B cell (primary cell): ENCODE data around the gene PAIP1. TPM values are rescaled to one million over a fixed set of nuclear protein-coding genes. Genes with fewer than 3 reads are reported as not detected.

Experiments
- ATAC-seq: fragments of 200-7000 bp; cut with Tn5 transposase; one replicate; pipeline ENCODE4 v1.10.0; 2021; ENCODE audit warnings: low read depth, mild to moderate bottlenecking, moderate number of reproducible peaks, moderate library complexity
- CTCF ChIA-PET: fragments of 350-600 bp; sonication (Branson Sonifier 250); formaldehyde crosslinking; loops from one replicate; lab custom pipeline; 2021; ENCODE audit warnings: antibody characterized with exemption, inconsistent platforms; lab: Charles Lee
- POLR2A ChIA-PET: fragments of 350-600 bp; sonication (Branson Sonifier 250); formaldehyde crosslinking; loops from one replicate; lab custom pipeline; 2021; ENCODE audit warnings: antibody characterized with exemption; lab: Charles Lee
- DNase-seq: peaks from one replicate; pipeline ENCODE4 v3.0.0; 2013
- H2AFZ ChIP-seq: 2 replicates; pipeline ENCODE4 v1.6.1; 2012; ENCODE audit warnings: mild to moderate bottlenecking, low read depth, low read length; ENCODE audit not compliant: insufficient read depth, poor library complexity, severe bottlenecking
- H3K27ac ChIP-seq, 2 donors: 1 replicate in 1 of 2; 2 replicates in 1 of 2; pipeline ENCODE4 v1.5.1; 2012 to 2013; ENCODE audit warnings: low read length in 2 of 2, mild to moderate bottlenecking in 2 of 2, moderate library complexity in 1 of 2
- H3K27me3 ChIP-seq, 4 experiments: fragments of 200-600 bp in 1 of 4; sonication (generic) in 1 of 4; replicated peaks in 1 of 4; 1 replicate in 2 of 4; 2 replicates in 2 of 4; pipeline versions ENCODE4 v1.6.1 to v1.7.0; 2013 to 2016; ENCODE audit warnings: low read length in 3 of 4, mild to moderate bottlenecking in 2 of 4, mixed read lengths in 1 of 4, moderate library complexity in 1 of 4; ENCODE audit not compliant: insufficient read depth in 4 of 4, control insufficient read depth in 3 of 4; ENCODE audit errors: control extremely low read depth in 1 of 4
- H3K36me3 ChIP-seq, 2 experiments: replicated peaks in 1 of 2; 1 replicate in 1 of 2; 2 replicates in 1 of 2; pipeline versions ENCODE4 v1.6.1 to v1.7.1; 2013; ENCODE audit warnings: low read length in 1 of 2; ENCODE audit not compliant: insufficient read depth in 2 of 2, control insufficient read depth in 1 of 2; ENCODE audit errors: control extremely low read depth in 1 of 2, extremely low read depth in 1 of 2
- H3K4me1 ChIP-seq, 2 donors: fragments of 200-600 bp in 1 of 2; sonication (generic) in 1 of 2; 1 replicate in 1 of 2; 2 replicates in 1 of 2; pipeline versions ENCODE4 v1.5.1 to v1.6.1; 2013 to 2017; ENCODE audit warnings: low read length in 2 of 2; ENCODE audit not compliant: control insufficient read depth in 2 of 2, insufficient read depth in 2 of 2
- H3K4me2 ChIP-seq: replicated peaks from 2 replicates; pipeline ENCODE3; 2012; ENCODE audit warnings: mild to moderate bottlenecking, low read depth, low read length; ENCODE audit not compliant: poor library complexity, severe bottlenecking
- H3K4me3 ChIP-seq, 5 experiments: fragments of 200-600 bp in 1 of 5; sonication (generic) in 1 of 5; 1 replicate in 3 of 5; 2 replicates in 2 of 5; pipeline versions ENCODE4 v1.5.1 to v1.7.0; 2011 to 2016; ENCODE audit warnings: low read length in 4 of 5, mild to moderate bottlenecking in 4 of 5, low read depth in 2 of 5, control low read depth in 1 of 5, moderate library complexity in 1 of 5; ENCODE audit not compliant: insufficient read depth in 1 of 5; ENCODE audit errors: control extremely low read depth in 1 of 5, extremely low read depth in 1 of 5
- H3K79me2 ChIP-seq: fragments of 200-600 bp; sonication (generic); one replicate; pipeline ENCODE4 v1.6.0; 2016; ENCODE audit warnings: low read length; ENCODE audit not compliant: control insufficient read depth, insufficient read depth
- H3K9ac ChIP-seq: fragments of 200-600 bp; sonication (generic); 2 replicates; pipeline ENCODE4 v1.6.1; 2017; ENCODE audit warnings: mild to moderate bottlenecking, low read length, moderate library complexity
- H3K9me3 ChIP-seq, 3 donors: one replicate each; pipeline versions ENCODE4 v1.6.1 to v1.7.1; 2013; ENCODE audit warnings: low read length in 2 of 3; ENCODE audit not compliant: control insufficient read depth in 2 of 3, insufficient read depth in 1 of 3; ENCODE audit errors: control extremely low read depth in 1 of 3
- H4K20me1 ChIP-seq: 2 replicates; pipeline ENCODE4 v1.6.0; 2012; ENCODE audit warnings: mild to moderate bottlenecking, low read length; ENCODE audit not compliant: insufficient read depth, control insufficient read depth, poor library complexity, severe bottlenecking
- H3K27ac Mint-ChIP-seq: one replicate; pipeline ENCODE4 v1.8.0; 2021; ENCODE audit warnings: mixed read lengths
- H3K27me3 Mint-ChIP-seq: one replicate; pipeline ENCODE4 v1.8.0; 2021; ENCODE audit warnings: mixed read lengths
- H3K4me1 Mint-ChIP-seq: one replicate; pipeline ENCODE4 v1.8.0; 2021; ENCODE audit warnings: mixed read lengths
- H3K4me3 Mint-ChIP-seq: one replicate; pipeline ENCODE4 v1.8.0; 2021; ENCODE audit warnings: mixed read lengths
- H3K9me3 Mint-ChIP-seq: one replicate; pipeline ENCODE4 v1.8.0; 2022; ENCODE audit warnings: mixed read lengths; ENCODE audit not compliant: insufficient read depth
- CTCF ChIP-seq: fragments of 200-600 bp; IDR thresholded peaks from one replicate; pipeline ENCODE4 v1.8.0; 2022; ENCODE audit warnings: antibody characterized with exemption, mild to moderate bottlenecking
- EZH2 ChIP-seq: IDR thresholded peaks from 2 replicates; pipeline ENCODE4 v1.6.1; 2012; ENCODE audit warnings: borderline replicate concordance, low read depth, mild to moderate bottlenecking, moderate library complexity, low read length; ENCODE audit not compliant: insufficient read depth, poor library complexity, severe bottlenecking
- intact Hi-C: fragments of 100-400 bp; cut with micrococcal nuclease; formaldehyde crosslinking; loops from one replicate; pipeline ENCODE4 v1.10.0; 2022
- polyA plus RNA-seq: library from polyadenylated mRNA; depleted of rRNA; stranded (reverse); fragments of >200 nt; gene quantifications from 2 replicates; pipeline ENCODE4 v1.2.3, GENCODE V29; 2012
- total RNA-seq, 2 donors: library from RNA; stranded (reverse); fragments of 120-200 nt in 1 of 2; gene quantifications; 1 replicate in 1 of 2; 2 replicates in 1 of 2; pipeline versions ENCODE4 v1.2.3 to v1.2.4, GENCODE V29; 2013 to 2022

PAIP1 gene
- total and polyA plus RNA-seq, 2 donors (not counting 1 experiment from before 2014, with no cell fraction given) = 23.0 to 31.8 TPM

GRCh38 chr5:43592363-43592762 lies 35.5 kb upstream of the PAIP1 start:
- TF ChIP-seq CTCF (no peak), EZH2 (no peak)
- Histone ChIP-seq H3K9ac (no peak overlapping the region), H3K27me3 (no peaks in the 10 kb centered on the region), H3K4me2 (no peak overlapping the region), H2AFZ (no peak overlapping the region), H3K36me3 (no peaks in the 10 kb centered on the region), H3K79me2 (peaks cover 8% of the 10 kb centered on the region), H3K4me1 (no peaks in the 10 kb centered on the region), H3K4me3 (no peak overlapping the region), H4K20me1 (no peaks in the 10 kb centered on the region), H3K9me3 (no peaks in the 10 kb centered on the region), H3K27ac (no peak overlapping the region)
- H3K4me3 Mint-ChIP-seq = no peak overlapping the region
- H3K27me3 Mint-ChIP-seq = no peaks in the 10 kb centered on the region
- POLR2A ChIA-PET = no interaction called here
- intact Hi-C loops = no loop called here
- no peaks in the 10 kb centered on the region for H3K9me3 Mint-ChIP-seq
- CTCF ChIA-PET = no interaction called here
- H3K4me1 Mint-ChIP-seq = no peaks in the 10 kb centered on the region
- H3K27ac Mint-ChIP-seq = no peak overlapping the region
- ATAC-seq (no peak), DNase-seq (no peak)

- no peak overlapping the region for H3K4me3 Mint-ChIP-seq
- H3K36me3 ChIP-seq = no peaks in the 10 kb centered on the region
- ATAC-seq (no peak), DNase-seq (no peak)
- no peak overlapping the region for H3K27ac Mint-ChIP-seq
- H3K4me1 ChIP-seq = no peaks in the 10 kb centered on the region
- no peaks in the 10 kb centered on the region for H3K79me2 ChIP-seq
- H3K4me3 ChIP-seq = no peak overlapping the region
- ChIA-PET POLR2A (no interaction called here), CTCF (no interaction called here)
- H3K4me1 Mint-ChIP-seq = no peaks in the 10 kb centered on the region
- TF ChIP-seq CTCF = no peak
- no peak for TF ChIP-seq EZH2
- H3K9me3 Mint-ChIP-seq = no peaks in the 10 kb centered on the region
- H3K27me3 Mint-ChIP-seq = no peaks in the 10 kb centered on the region
- no peak overlapping the region for H3K9ac ChIP-seq
- no peaks in the 10 kb centered on the region for H4K20me1 ChIP-seq
- H3K27ac ChIP-seq = no peak overlapping the region
- H3K27me3 ChIP-seq = no peaks in the 10 kb centered on the region
- H3K4me2 ChIP-seq = no peak overlapping the region
- intact Hi-C loops = no loop called here
- H2AFZ ChIP-seq = no peak overlapping the region
- H3K9me3 ChIP-seq = no peaks in the 10 kb centered on the region
These were observed 33.8 kb upstream of the PAIP1 start for GRCh38 chr5:43590700-43591099.
